Cortex of kidney (tissue), 1 donor: ENCODE results near the gene GRIK5.

ENCODE experiments used
- DNase-seq: peaks from one replicate; lab custom pipeline; 2025; lab: John Stamatoyannopoulos, UW

The GRIK5 gene

GRCh38 chr19:42076380-42076944 lies 6.5 kb upstream of the GRIK5 start:
- DNase-seq: no peak

GRCh38 chr19:42075616-42076379 lies 5.8 kb upstream of the GRIK5 start, which contains the start of gene ZNF574:
ZNF574 (plus strand) TSS chr19:42076166; CDS start chr19:42078607, 2,441 bp downstream.
- DNase-seq: peak; percentile 99

GRCh38 chr19:42075364-42075615 lies 5.3 kb upstream of the GRIK5 start:
- no peak for DNase-seq

- no peak for DNase-seq
Observed at GRCh38 chr19:42074513-42075363, 4.7 kb upstream of the GRIK5 start.

- no peak for DNase-seq
Observed at GRCh38 chr19:42071247-42071646, 1.2 kb upstream of the GRIK5 start.

- no peak for DNase-seq
Observed at GRCh38 chr19:42068756-42069571, 1.0 kb downstream of the GRIK5 start.

GRCh38 chr19:42068361-42068755 lies 1.6 kb downstream of the GRIK5 start:
- DNase-seq: no peak

GRCh38 chr19:42067315-42067888 lies 2.6 kb downstream of the GRIK5 start:
- no peak for DNase-seq

GRCh38 chr19:42066075-42066754 lies 3.8 kb downstream of the GRIK5 start:
- no peak for DNase-seq

- DNase-seq: no peak
Observed at GRCh38 chr19:42065511-42065910, 4.5 kb downstream of the GRIK5 start.

- DNase-seq: no peak
Observed at GRCh38 chr19:42065051-42065450, 5.0 kb downstream of the GRIK5 start.

GRCh38 chr19:42064432-42064831 lies 5.6 kb downstream of the GRIK5 start:
- no peak for DNase-seq

- no peak for DNase-seq
Observed at GRCh38 chr19:42062381-42062780, 7.6 kb downstream of the GRIK5 start.

GRCh38 chr19:42060117-42060516 lies 9.9 kb downstream of the GRIK5 start:
- DNase-seq: no peak

- no peak for DNase-seq
Observed at GRCh38 chr19:42059196-42059595, 10.8 kb downstream of the GRIK5 start.

GRCh38 chr19:42057846-42058245 lies 12.2 kb downstream of the GRIK5 start:
- DNase-seq: no peak

- no peak for DNase-seq
Observed at GRCh38 chr19:42054205-42054604, 15.8 kb downstream of the GRIK5 start.

GRCh38 chr19:42053037-42053935 lies 16.7 kb downstream of the GRIK5 start:
- DNase-seq: no peak

- DNase-seq: no peak
Observed at GRCh38 chr19:42052241-42052863, 17.7 kb downstream of the GRIK5 start.
